IMR-90 (cell line): ENCODE measurements around the gene MLH3. TPM values are rescaled to one million over a fixed set of nuclear protein-coding genes. Genes with fewer than 3 reads are reported as not detected.

Experiments
- ATAC-seq: fragments of 200-7000 bp; cut with Tn5 transposase; 2 replicates; pipeline ENCODE4 v1.9.1; 2020; ENCODE audit warnings: low read depth, mild to moderate bottlenecking, moderate library complexity
- BruUV-seq: library from RNA; stranded (reverse); fragments of 400-500 nt; replicated peaks from 2 replicates; lab custom pipeline; 2021; lab: Mats Ljungman, UMichigan
- CTCF ChIA-PET: fragments of 300-600 bp; formaldehyde crosslinking; extraction: SDS; loops from one replicate; lab custom pipeline; 2021; ENCODE audit warnings: antibody characterized with exemption; lab: Yijun Ruan, JAX
- POLR2A ChIA-PET: fragments of 300-600 bp; sonication (Branson Sonifier 250); formaldehyde crosslinking; loops from one replicate; lab custom pipeline; 2022; ENCODE audit warnings: antibody characterized with exemption; ENCODE audit not compliant: unreplicated experiment; lab: Charles Lee
- DNase-seq: peaks from one replicate; pipeline ENCODE4 v3.0.0; 2013
- H2AFZ ChIP-seq: replicated peaks from 2 replicates; pipeline ENCODE3; 2013; ENCODE audit warnings: low read length, mild to moderate bottlenecking; ENCODE audit not compliant: poor library complexity
- H2AK5ac ChIP-seq: 2 replicates; pipeline ENCODE4 v1.6.1; 2013; ENCODE audit warnings: low read depth, low read length, inconsistent platforms
- H2AK9ac ChIP-seq: replicated peaks from 2 replicates; pipeline ENCODE3; 2013; ENCODE audit warnings: mild to moderate bottlenecking, low read depth, low read length, moderate library complexity; ENCODE audit not compliant: poor library complexity
- H2BK120ac ChIP-seq: 2 replicates; pipeline ENCODE4 v1.6.1; 2013; ENCODE audit warnings: low read depth, low read length, inconsistent platforms
- H2BK15ac ChIP-seq: 3 replicates; pipeline ENCODE4 v1.6.1; 2013; ENCODE audit warnings: low read depth, low read length, inconsistent platforms
- H2BK20ac ChIP-seq: 2 replicates; pipeline ENCODE4 v1.6.1; 2013; ENCODE audit warnings: low read depth, mild to moderate bottlenecking, inconsistent platforms, low read length, moderate library complexity
- H2BK5ac ChIP-seq: 2 replicates; pipeline ENCODE4 v1.6.1; 2013; ENCODE audit warnings: mild to moderate bottlenecking, low read depth, low read length, inconsistent platforms; ENCODE audit not compliant: poor library complexity, severe bottlenecking
- H3K14ac ChIP-seq: replicated peaks from 2 replicates; pipeline ENCODE4 v1.6.1; 2013; ENCODE audit warnings: low read depth, low read length, inconsistent platforms
- H3K18ac ChIP-seq: 2 replicates; pipeline ENCODE4 v1.6.1; 2013; ENCODE audit warnings: low read depth, low read length, control low read depth
- H3K23ac ChIP-seq: 2 replicates; pipeline ENCODE4 v1.6.1; 2013; ENCODE audit warnings: low read depth, low read length, inconsistent platforms
- H3K27ac ChIP-seq: 2 replicates; pipeline ENCODE4 v1.5.1; 2013; ENCODE audit warnings: mild to moderate bottlenecking, control low read depth, low read length; ENCODE audit not compliant: insufficient read depth
- H3K27me3 ChIP-seq: 2 replicates; pipeline ENCODE4 v1.6.1; 2013; ENCODE audit warnings: low read length; ENCODE audit not compliant: control insufficient read depth, insufficient read depth
- H3K36me3 ChIP-seq: 2 replicates; pipeline ENCODE4 v1.6.1; 2013; ENCODE audit warnings: low read length, mixed read lengths; ENCODE audit not compliant: control insufficient read depth, insufficient read depth
- H3K4ac ChIP-seq: 2 replicates; pipeline ENCODE4 v1.6.1; 2013; ENCODE audit warnings: low read depth, low read length, inconsistent platforms
- H3K4me1 ChIP-seq: 2 replicates; pipeline ENCODE4 v1.6.1; 2013; ENCODE audit warnings: low read length, mixed read lengths; ENCODE audit not compliant: control insufficient read depth, insufficient read depth
- H3K4me2 ChIP-seq: 2 replicates; pipeline ENCODE4 v1.6.1; 2013; ENCODE audit warnings: low read depth, mild to moderate bottlenecking, control low read depth, low read length, moderate library complexity
- H3K4me3 ChIP-seq: 2 replicates; pipeline ENCODE4 v1.5.1; 2013; ENCODE audit warnings: low read depth, mild to moderate bottlenecking, control low read depth, low read length, moderate library complexity; ENCODE audit not compliant: insufficient read depth
- H3K56ac ChIP-seq: 2 replicates; pipeline ENCODE4 v1.6.1; 2013; ENCODE audit warnings: low read length, inconsistent platforms; ENCODE audit not compliant: insufficient read depth; ENCODE audit errors: extremely low read depth
- H3K79me1 ChIP-seq, 2 experiments: 2 replicates each; pipeline ENCODE4 v1.6.1; 2013; ENCODE audit warnings: low read length in 2 of 2, inconsistent platforms in 1 of 2, low read depth in 1 of 2
- H3K9ac ChIP-seq: 2 replicates; pipeline ENCODE4 v1.6.1; 2013; ENCODE audit warnings: low read depth, low read length, control low read depth
- H3K9me1 ChIP-seq: 2 replicates; pipeline ENCODE4 v1.6.1; 2013; ENCODE audit warnings: low read length, inconsistent platforms; ENCODE audit not compliant: insufficient read depth
- H3K9me3 ChIP-seq: 2 replicates; pipeline ENCODE4 v1.6.1; 2013; ENCODE audit warnings: low read length; ENCODE audit not compliant: control insufficient read depth, insufficient read depth
- H4K20me1 ChIP-seq: 2 replicates; pipeline ENCODE4 v1.6.1; 2013; ENCODE audit warnings: low read length, inconsistent platforms; ENCODE audit not compliant: insufficient read depth
- H4K5ac ChIP-seq: 2 replicates; pipeline ENCODE4 v1.6.1; 2013; ENCODE audit warnings: mild to moderate bottlenecking, low read depth, low read length, control low read depth
- H4K8ac ChIP-seq, 2 experiments: 2 replicates each; pipeline ENCODE4 v1.6.1; 2013; ENCODE audit warnings: low read depth in 2 of 2, low read length in 2 of 2, control low read depth in 1 of 2, inconsistent platforms in 1 of 2
- H4K91ac ChIP-seq: 2 replicates; pipeline ENCODE4 v1.6.1; 2013; ENCODE audit warnings: low read depth, low read length, inconsistent platforms; ENCODE audit not compliant: insufficient read depth
- BHLHE40 ChIP-seq: fragments of 150-350 bp; IDR thresholded peaks from 2 replicates; pipeline ENCODE4 v1.6.1; 2016; ENCODE audit warnings: mild to moderate bottlenecking, low read depth, low read length
- CEBPB ChIP-seq: IDR thresholded peaks from 2 replicates; pipeline ENCODE4 v1.6.1; 2012; ENCODE audit warnings: low read depth, low read length, improper control_type of control experiment
- CHD1 ChIP-seq: IDR thresholded peaks from 2 replicates; pipeline ENCODE4 v1.6.1; 2012; ENCODE audit warnings: low read depth, low read length, improper control_type of control experiment
- CTCF ChIP-seq: conservative IDR thresholded peaks from 2 replicates; pipeline ENCODE4 v1.5.1; 2012; ENCODE audit warnings: mild to moderate bottlenecking, low read depth, low read length, improper control_type of control experiment
- ELK1 ChIP-seq: fragments of 150-350 bp; IDR thresholded peaks from 2 replicates; pipeline ENCODE4 v1.6.1; 2016; ENCODE audit warnings: low read depth, mild to moderate bottlenecking, low read length, moderate library complexity, borderline replicate concordance
- FOS ChIP-seq: fragments of 150-350 bp; IDR thresholded peaks from 2 replicates; pipeline ENCODE4 v1.6.1; 2016; ENCODE audit warnings: low read depth, low read length
- MAFK ChIP-seq: IDR thresholded peaks from 2 replicates; pipeline ENCODE4 v1.6.1; 2012; ENCODE audit warnings: low read depth, low read length, improper control_type of control experiment
- MAZ ChIP-seq: IDR thresholded peaks from 2 replicates; pipeline ENCODE4 v1.6.1; 2012; ENCODE audit warnings: low read depth, mild to moderate bottlenecking, low read length, improper control_type of control experiment, moderate library complexity, borderline replicate concordance
- MXI1 ChIP-seq: IDR thresholded peaks from 2 replicates; pipeline ENCODE4 v1.6.1; 2012; ENCODE audit warnings: low read depth, mild to moderate bottlenecking, low read length, moderate library complexity, borderline replicate concordance
- NFE2L2 ChIP-seq: fragments of 150-350 bp; IDR thresholded peaks from 2 replicates; pipeline ENCODE4 v1.6.1; 2016; ENCODE audit warnings: low read depth, mild to moderate bottlenecking, low read length
- POLR2A ChIP-seq: IDR thresholded peaks from 2 replicates; pipeline ENCODE4 v1.6.1; 2012; ENCODE audit warnings: mild to moderate bottlenecking, low read depth, low read length
- RAD21 ChIP-seq: IDR thresholded peaks from 2 replicates; pipeline ENCODE4 v1.6.1; 2012; ENCODE audit warnings: low read length, improper control_type of control experiment
- RCOR1 ChIP-seq: IDR thresholded peaks from 2 replicates; pipeline ENCODE4 v1.6.1; 2012; ENCODE audit warnings: mild to moderate bottlenecking, low read length, improper control_type of control experiment; ENCODE audit not compliant: insufficient replicate concordance
- RFX5 ChIP-seq: IDR thresholded peaks from 2 replicates; pipeline ENCODE4 v1.8.0; 2012; ENCODE audit warnings: low read depth, mild to moderate bottlenecking, low read length, moderate library complexity
- SMC3 ChIP-seq: fragments of 150-350 bp; IDR thresholded peaks from 2 replicates; pipeline ENCODE4 v1.6.1; 2016; ENCODE audit warnings: low read depth, mild to moderate bottlenecking, antibody characterized with exemption, low read length, moderate library complexity
- USF2 ChIP-seq: fragments of 150-350 bp; IDR thresholded peaks from 2 replicates; pipeline ENCODE4 v1.6.1; 2017; ENCODE audit warnings: mild to moderate bottlenecking, antibody characterized with exemption, low read length, low read depth
- WGBS, 2 experiments: methylation state at CpG; one replicate each; pipeline versions ENCODE4 v1.1.5 to v1.1.7; 2013; ENCODE audit warnings: missing lambda C conversion rate in 2 of 2; ENCODE audit not compliant: insufficient read length in 1 of 2; ENCODE audit errors: extremely low coverage in 2 of 2; 5-methylcytosine and 5-hydroxymethylcytosine counted together
- dilution Hi-C: fragments of 300-500 bp; cut with HindIII; formaldehyde crosslinking; loops from one replicate; pipeline ENCODE4 v1.14.3; 2018; ENCODE audit warnings: low sequenced_read_pairs; ENCODE audit not compliant: unreplicated experiment
- in situ Hi-C: fragments of 300-500 bp; cut with MboI; formaldehyde crosslinking; loops from 3 replicates; pipeline ENCODE4 v1.14.3; 2019; ENCODE audit warnings: low sequenced_read_pairs, inconsistent platforms, mixed read lengths
- intact Hi-C: fragments of 100-400 bp; cut with micrococcal nuclease; formaldehyde crosslinking; loops from 2 replicates; pipeline ENCODE4 v1.10.0; 2022
- polyA plus RNA-seq, 3 experiments: library from polyadenylated mRNA; depleted of rRNA; stranded (reverse); fragments of >200 nt; gene quantifications; 2 replicates each; pipeline ENCODE4 v1.2.3, GENCODE V29; 2012; ENCODE audit warnings: low replicate concordance in 1 of 3
- total RNA-seq: library from RNA; depleted of rRNA; stranded (reverse); fragments of >200 nt; gene quantifications from 2 replicates; pipeline ENCODE4 v1.2.3, GENCODE V29; 2012

The MLH3 gene
- total and polyA plus RNA-seq, 2 of the 4 experiments (the other 2 are of a cell fraction): 5.6 to 14.7 TPM

- CTCF ChIA-PET: no interaction called here
- no TSS peak for BruUV-seq
These were observed 28.3 kb upstream of the MLH3 start for GRCh38 chr14:75079521-75079920.

More at GRCh38 chr14:75079521-75079920, 28.3 kb upstream of the MLH3 start:
- Histone ChIP-seq H3K9ac (no peak overlapping the region), H2AFZ (no peak overlapping the region), H2AK5ac (no peak overlapping the region), H3K27ac (no peak overlapping the region), H3K56ac (no peak overlapping the region), H4K5ac (no peak overlapping the region), H3K9me1 (peaks cover 3% of the 10 kb centered on the region; the same call in 1 of the 2 replicates), H3K4me1 (peaks cover 6% of the 10 kb centered on the region), H3K4me2 (no peak overlapping the region), H3K36me3 (peaks cover 13% of the 10 kb centered on the region), H4K20me1 (no peaks in the 10 kb centered on the region), H3K14ac (no peak overlapping the region), H3K4ac (no peak overlapping the region), H3K27me3 (no peaks in the 10 kb centered on the region), H2BK5ac (no peak overlapping the region), H3K4me3 (no peak overlapping the region), H2BK120ac (no peak overlapping the region), H2AK9ac (no peak overlapping the region), H3K9me3 (no peaks in the 10 kb centered on the region), H2BK15ac (no peak overlapping the region), H3K23ac (no peak overlapping the region), H3K79me1 (no peaks in the 10 kb centered on the region), H3K18ac (no peak overlapping the region), H4K91ac (no peak overlapping the region), H2BK20ac (no peak overlapping the region), H4K8ac (no peak overlapping the region)
- POLR2A ChIA-PET: interaction anchor here (0.6 to 1.0 kb wide), 2 partner anchors 10 kb away, joined by 3 read pairs; partner anchors contain the start of gene ZC2HC1C
- TF ChIP-seq POLR2A: no peak
- TF ChIP-seq RCOR1: no peak
- no peak for TF ChIP-seq RFX5
- no peak for TF ChIP-seq USF2
- TF ChIP-seq ELK1: no peak
- no peak for TF ChIP-seq FOS
- no peak for TF ChIP-seq BHLHE40
- TF ChIP-seq CEBPB: no peak
- no peak for TF ChIP-seq CHD1
- TF ChIP-seq MXI1: no peak
- no peak for TF ChIP-seq MAFK
- TF ChIP-seq NFE2L2: no peak
- TF ChIP-seq CTCF: no peak
- TF ChIP-seq RAD21: no peak
- no peak for TF ChIP-seq SMC3
- no peak for TF ChIP-seq MAZ
- intact Hi-C loops: no loop called here
- in situ Hi-C loops: loop anchor here (5.0 kb wide), 1 partner anchor 167 kb away; no protein-coding TSS in a partner anchor
- no peak for DNase-seq
- no peak for ATAC-seq
- 80% methylated on average over 2 of the region's 4 CpGs; no CpG with 5 or more reads in 1 of the 2 experiments for WGBS, 2 experiments
- dilution Hi-C loops: no loop called here
